ENCODE results near the gene CDH4. TPM values are rescaled to one million over a fixed set of nuclear protein-coding genes. Genes with fewer than 3 reads are reported as not detected.

The CDH4 gene
- total and polyA plus RNA-seq, 2 of the 8 experiments (the other 6 are each of a cell fraction or from before 2014, with no cell fraction given) = 4.3 to 7.9 TPM

- ChIA-PET POLR2A (ENCODE audit: partially characterized antibody) (no interaction called here), CTCF (ENCODE audit: partially characterized antibody) (interaction anchor here (0.9 to 2.4 kb wide), 9 partner anchors 8 to 444 kb away, joined by 3 to 9 read pairs (median 3); no protein-coding TSS in a partner anchor)
- no peak overlapping the region for H2BK5ac ChIP-seq (ENCODE audit: low read depth, low read length)
- no peak overlapping the region for H3K23ac ChIP-seq (ENCODE audit: insufficient read length)
- no peak overlapping the region for H3K56ac ChIP-seq (replicated peaks; ENCODE audit: insufficient read length, low read depth, low read length)
- no peak overlapping the region for H4K91ac ChIP-seq (replicated peaks; ENCODE audit: insufficient read length, low read length)
- no peak overlapping the region for H3K4me2 ChIP-seq (ENCODE audit: insufficient read depth in 1 of 2, low read depth in 2 of 2, low read length in 2 of 2)
- no peak overlapping the region for H4K8ac ChIP-seq (ENCODE audit: extremely low read depth, insufficient read depth, low read length)
- no peak overlapping the region for H2AK5ac ChIP-seq (ENCODE audit: low read depth, low read length)
- H3K27ac ChIP-seq (ENCODE audit: low read depth, low read length) = no peak overlapping the region
- no peak overlapping the region for H2BK120ac ChIP-seq (replicated peaks; ENCODE audit: low read depth, low read length)
- TF ChIP-seq SP1 (IDR thresholded peaks at IDR 0.05; ENCODE audit: low read depth, low read length) = no peak
- no peak for TF ChIP-seq SIRT6 (IDR thresholded peaks at IDR 0.05; ENCODE audit: low read length)
- no peak for TF ChIP-seq KDM5A (IDR thresholded peaks at IDR 0.05; ENCODE audit: low read length)
- no peak for TF ChIP-seq SIX5 (IDR thresholded peaks at IDR 0.05; ENCODE audit: low read depth, low read length)
- no peak for TF ChIP-seq RBBP5 (IDR thresholded peaks at IDR 0.05; ENCODE audit: borderline replicate concordance, low read depth, low read length)
- H3K14ac ChIP-seq (ENCODE audit: insufficient read length) = no peak overlapping the region
- no peaks in the 10 kb centered on the region; a peak in 1 of 4 replicates for H3K9me3 ChIP-seq (ENCODE audit: insufficient read depth in 2 of 2, low read depth in 1 of 2, low read length in 1 of 2)
- H3K79me1 ChIP-seq (ENCODE audit: low read depth, low read length) = no peaks in the 10 kb centered on the region
- no peaks in the 10 kb centered on the region for H4K20me1 ChIP-seq (replicated peaks in 1 of 2; ENCODE audit: control insufficient read depth in 1 of 2, insufficient read depth in 2 of 2, low read length in 2 of 2)
- H3K9ac ChIP-seq (replicated peaks in 1 of 4; ENCODE audit: extremely low read depth in 1 of 4, low read depth in 3 of 4, low read length in 3 of 4) = no peak overlapping the region
- 89% methylated on average over 7 of the region's 7 CpGs; no CpG with 5 or more reads in 1 of the 2 experiments for WGBS, 2 experiments (ENCODE audit: extremely low coverage in 1 of 2, insufficient coverage in 1 of 2, insufficient read length in 1 of 2, insufficient replicate concordance in 2 of 2, low coverage in 1 of 2, low lambda C conversion rate in 2 of 2, missing lambda C conversion rate in 1 of 2)
- H4K5ac ChIP-seq (ENCODE audit: insufficient read length, low read depth, low read length) = no peak overlapping the region
- H3K4me3 ChIP-seq (ENCODE audit: extremely low read depth in 1 of 4, insufficient read depth in 2 of 4, low read depth in 3 of 4, low read length in 4 of 4) = no peak overlapping the region
- no peak for DNase-seq (ENCODE audit: low read depth in 1 of 2, low spot score in 2 of 2)
- no peak overlapping the region for H2AFZ ChIP-seq (ENCODE audit: low read length)
- no peaks in the 10 kb centered on the region for H3K79me2 ChIP-seq (ENCODE audit: control insufficient read depth in 1 of 2, insufficient read depth in 2 of 2, low read length in 2 of 2)
- no peak overlapping the region for H3K18ac ChIP-seq (ENCODE audit: extremely low read depth, low read length)
- H3K4ac ChIP-seq (replicated peaks; ENCODE audit: insufficient read length, low read depth, low read length) = no peak overlapping the region
- no peaks in the 10 kb centered on the region for H3K36me3 ChIP-seq (ENCODE audit: control insufficient read depth in 2 of 4, insufficient read depth in 4 of 4, low read length in 3 of 4)
- no peak for FAIRE-seq
- H2BK20ac ChIP-seq (ENCODE audit: low read length) = no peak overlapping the region
- peaks cover 0 to 8% (median 0%) of the 10 kb centered on the region in 4 experiments; a peak in 4 of 7 replicates for H3K27me3 ChIP-seq (replicated peaks in 1 of 4; ENCODE audit: control insufficient read depth in 3 of 4, extremely low read depth in 1 of 4, insufficient read depth in 3 of 4, low read length in 3 of 4)
- H2BK12ac ChIP-seq (ENCODE audit: low read depth, low read length) = no peak overlapping the region
- no peak overlapping the region for H2BK15ac ChIP-seq (ENCODE audit: low read length)
- H3K4me1 ChIP-seq (replicated peaks in 1 of 4; ENCODE audit: control insufficient read depth in 3 of 4, insufficient read depth in 4 of 4, low read length in 3 of 4) = no peaks in the 10 kb centered on the region
- no peaks in the 10 kb centered on the region for H3K23me2 ChIP-seq (ENCODE audit: low read depth, low read length)
These were observed 452.6 kb downstream of the CDH4 start for GRCh38 chr20:61704661-61705060.

Data from H1 (cell line).